CD14-positive monocyte (primary cell): ENCODE measurements around the gene MBD5. TPM values are rescaled to one million over a fixed set of nuclear protein-coding genes. Genes with fewer than 3 reads are reported as not detected.

Source experiments
- DNase-seq, 3 donors: peaks; one replicate each; pipeline ENCODE4 v3.0.0-alpha.2; 2011 to 2022
- H2AFZ ChIP-seq: 2 replicates; pipeline ENCODE4 v1.6.0; 2012; ENCODE audit warnings: mild to moderate bottlenecking, low read depth, low read length, inconsistent platforms; ENCODE audit not compliant: insufficient read depth, poor library complexity, severe bottlenecking
- H3K27ac ChIP-seq, 2 donors: 1 replicate in 1 of 2; 2 replicates in 1 of 2; pipeline ENCODE4 v1.5.1; 2012 to 2013; ENCODE audit warnings: low read length in 2 of 2, control low read depth in 1 of 2, inconsistent platforms in 1 of 2, low read depth in 1 of 2, mild to moderate bottlenecking in 1 of 2
- H3K27me3 ChIP-seq, 2 donors: one replicate each; pipeline versions ENCODE4 v1.6.0 to v1.6.1; 2011 to 2013; ENCODE audit warnings: low read length in 2 of 2; ENCODE audit not compliant: control insufficient read depth in 2 of 2, insufficient read depth in 2 of 2
- H3K36me3 ChIP-seq, 2 donors: replicated peaks in 1 of 2; 1 replicate in 1 of 2; 2 replicates in 1 of 2; pipeline versions ENCODE4 v1.5.1 to v1.6.1; 2012 to 2013; ENCODE audit warnings: low read length in 2 of 2, control low read depth in 1 of 2, inconsistent platforms in 1 of 2, mild to moderate bottlenecking in 1 of 2; ENCODE audit not compliant: insufficient read depth in 2 of 2, control insufficient read depth in 1 of 2
- H3K4me1 ChIP-seq, 2 donors: 1 replicate in 1 of 2; 2 replicates in 1 of 2; pipeline versions ENCODE4 v1.5.1 to v1.6.1; 2012 to 2013; ENCODE audit warnings: low read length in 2 of 2, control low read depth in 1 of 2, inconsistent platforms in 1 of 2, mild to moderate bottlenecking in 1 of 2, moderate library complexity in 1 of 2; ENCODE audit not compliant: insufficient read depth in 2 of 2, control insufficient read depth in 1 of 2
- H3K4me2 ChIP-seq: replicated peaks from 2 replicates; pipeline ENCODE3; 2012; ENCODE audit warnings: low read length, moderate library complexity, mild to moderate bottlenecking; ENCODE audit not compliant: poor library complexity, severe bottlenecking; ENCODE audit errors: extremely low read depth
- H3K4me3 ChIP-seq, 3 experiments: fragments of 200-600 bp in 1 of 3; sonication (generic) in 1 of 3; replicated peaks in 1 of 3; 1 replicate in 2 of 3; 2 replicates in 1 of 3; pipeline ENCODE4 v1.5.1; 2011 to 2013; ENCODE audit warnings: low read length in 3 of 3, mild to moderate bottlenecking in 3 of 3, control low read depth in 2 of 3, low read depth in 2 of 3, inconsistent platforms in 1 of 3, moderate library complexity in 1 of 3
- H3K79me2 ChIP-seq: 2 replicates; pipeline ENCODE4 v1.6.0; 2012; ENCODE audit warnings: mild to moderate bottlenecking, control low read depth, inconsistent platforms, low read length, moderate library complexity; ENCODE audit not compliant: insufficient read depth
- H3K9ac ChIP-seq: 2 replicates; pipeline ENCODE4 v1.6.0; 2017; ENCODE audit warnings: low read length, mild to moderate bottlenecking; ENCODE audit not compliant: insufficient read depth, poor library complexity, severe bottlenecking
- H3K9me3 ChIP-seq, 2 donors: replicated peaks in 1 of 2; 1 replicate in 1 of 2; 2 replicates in 1 of 2; pipeline versions ENCODE4 v1.5.1 to v1.6.1; 2012 to 2013; ENCODE audit warnings: low read length in 2 of 2, control low read depth in 1 of 2; ENCODE audit not compliant: control insufficient read depth in 1 of 2, insufficient read depth in 1 of 2
- H4K20me1 ChIP-seq: 2 replicates; pipeline ENCODE4 v1.6.0; 2012; ENCODE audit warnings: mild to moderate bottlenecking, low read length, control low read depth, moderate library complexity; ENCODE audit not compliant: insufficient read depth
- H3K27ac Mint-ChIP-seq, 7 donors: one replicate each; pipeline ENCODE4 v1.8.0; 2020; ENCODE audit warnings: mild to moderate bottlenecking in 7 of 7, mixed read lengths in 7 of 7, moderate library complexity in 6 of 7, inconsistent platforms in 2 of 7
- H3K27me3 Mint-ChIP-seq, 3 donors: one replicate each; pipeline ENCODE4 v1.8.0; 2021 to 2022; ENCODE audit warnings: low read depth in 3 of 3, mild to moderate bottlenecking in 3 of 3, mixed read lengths in 3 of 3, moderate library complexity in 3 of 3, inconsistent platforms in 1 of 3
- H3K36me3 Mint-ChIP-seq, 2 donors: one replicate each; pipeline ENCODE4 v1.8.0; 2020; ENCODE audit warnings: mixed read lengths in 2 of 2, inconsistent platforms in 1 of 2, mild to moderate bottlenecking in 1 of 2
- H3K4me1 Mint-ChIP-seq: one replicate; pipeline ENCODE4 v1.8.0; 2020; ENCODE audit warnings: mild to moderate bottlenecking, mixed read lengths
- H3K4me3 Mint-ChIP-seq, 2 donors: one replicate each; pipeline ENCODE4 v1.8.0; 2020; ENCODE audit warnings: mild to moderate bottlenecking in 2 of 2, mixed read lengths in 2 of 2, moderate library complexity in 1 of 2
- H3K9me3 Mint-ChIP-seq, 7 donors: one replicate each; pipeline ENCODE4 v1.8.0; 2020 to 2022; ENCODE audit warnings: mixed read lengths in 7 of 7, mild to moderate bottlenecking in 6 of 7, moderate library complexity in 6 of 7, inconsistent platforms in 2 of 7
- WGBS: methylation state at CpG from one replicate; pipeline ENCODE4 v1.1.5; 2013; ENCODE audit warnings: missing lambda C conversion rate; ENCODE audit not compliant: insufficient coverage; 5-methylcytosine and 5-hydroxymethylcytosine counted together
- intact Hi-C, 2 donors: fragments of 100-400 bp; cut with micrococcal nuclease; formaldehyde crosslinking; loops; one replicate each; pipeline versions ENCODE4 v1.15.0 to v1.15.1; 2023
- polyA plus RNA-seq, 3 donors: library from polyadenylated mRNA; depleted of rRNA in 1 of 3; unstranded in 2 of 3; stranded (reverse) in 1 of 3; fragments of 300-500 nt in 2 of 3; fragments of >200 nt in 1 of 3; fragmentation: Illumina TruSeq in 2 of 3; gene quantifications; 1 replicate in 2 of 3; 2 replicates in 1 of 3; pipeline ENCODE4 v1.2.3, GENCODE V29; 2012 to 2021
- TF ChIP-seq, protein P1 (sequence below): fragments of 200-600 bp; IDR thresholded peaks from one replicate; pipeline ENCODE4 v1.8.0; 2022; ENCODE audit warnings: antibody characterized with exemption, mild to moderate bottlenecking

MBD5 gene
- polyA plus RNA-seq, 3 donors = 2.3 to 5.7 (median 3.5) TPM

DNA sequence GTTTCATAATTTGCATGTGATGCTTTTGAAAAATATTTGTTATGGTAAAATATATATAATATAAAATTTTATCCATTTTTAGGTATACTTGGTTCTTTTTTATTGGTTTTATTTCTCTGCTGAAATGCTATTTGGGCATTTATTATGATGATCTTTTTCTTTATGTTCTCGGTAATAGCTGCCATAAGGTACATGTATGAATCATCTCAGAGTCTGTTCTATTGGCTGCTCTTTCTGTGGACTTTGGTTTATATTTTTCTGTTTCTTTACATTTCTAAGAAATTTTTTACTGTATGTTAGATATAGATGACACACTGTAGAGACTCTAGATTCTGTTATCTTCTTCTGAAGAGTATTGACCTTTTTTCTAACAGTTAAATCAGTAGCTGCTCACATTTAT lies 219.9 kb downstream of the MBD5 start:
- WGBS = no CpG with 5 or more reads among the region's 1 CpG

DNA sequence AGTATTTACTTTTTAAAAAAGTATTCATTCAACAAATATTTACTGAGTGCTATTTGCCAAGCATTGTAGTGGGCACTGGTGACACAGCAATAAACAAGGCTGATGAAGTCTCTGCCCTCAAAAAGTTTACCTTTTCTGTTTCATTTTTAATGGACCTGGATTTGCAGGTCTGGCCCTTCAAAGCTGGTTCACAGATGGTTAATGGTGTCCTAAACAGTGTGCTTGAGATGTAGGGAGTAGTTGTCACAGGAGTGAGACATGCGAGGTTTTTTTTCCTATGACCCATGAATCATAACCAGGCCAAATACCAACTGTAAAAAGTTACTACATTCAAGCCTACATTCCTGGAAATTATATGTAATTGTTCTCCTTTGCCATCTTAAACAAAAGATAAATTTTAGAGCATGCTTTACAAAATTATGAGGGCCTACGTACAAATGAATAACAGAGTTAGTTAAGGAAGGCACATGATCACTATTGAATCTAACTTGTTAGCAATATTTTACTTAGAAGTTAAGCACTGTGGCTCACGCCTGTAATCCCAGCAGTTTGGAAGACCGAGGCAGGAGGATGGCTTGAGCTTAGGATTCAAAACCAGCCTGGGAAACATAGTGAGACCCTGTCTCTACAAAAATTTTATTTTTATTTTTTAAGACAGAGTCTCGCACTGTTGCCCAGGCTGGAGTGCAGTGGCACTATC lies 223.9 kb downstream of the MBD5 start:
- peaks cover 0 to 14% (median 4%) of the 10 kb centered on the region in 7 donors for H3K9me3 Mint-ChIP-seq
- no peak overlapping the region for H3K4me3 ChIP-seq
- TF ChIP-seq, protein P1, sequence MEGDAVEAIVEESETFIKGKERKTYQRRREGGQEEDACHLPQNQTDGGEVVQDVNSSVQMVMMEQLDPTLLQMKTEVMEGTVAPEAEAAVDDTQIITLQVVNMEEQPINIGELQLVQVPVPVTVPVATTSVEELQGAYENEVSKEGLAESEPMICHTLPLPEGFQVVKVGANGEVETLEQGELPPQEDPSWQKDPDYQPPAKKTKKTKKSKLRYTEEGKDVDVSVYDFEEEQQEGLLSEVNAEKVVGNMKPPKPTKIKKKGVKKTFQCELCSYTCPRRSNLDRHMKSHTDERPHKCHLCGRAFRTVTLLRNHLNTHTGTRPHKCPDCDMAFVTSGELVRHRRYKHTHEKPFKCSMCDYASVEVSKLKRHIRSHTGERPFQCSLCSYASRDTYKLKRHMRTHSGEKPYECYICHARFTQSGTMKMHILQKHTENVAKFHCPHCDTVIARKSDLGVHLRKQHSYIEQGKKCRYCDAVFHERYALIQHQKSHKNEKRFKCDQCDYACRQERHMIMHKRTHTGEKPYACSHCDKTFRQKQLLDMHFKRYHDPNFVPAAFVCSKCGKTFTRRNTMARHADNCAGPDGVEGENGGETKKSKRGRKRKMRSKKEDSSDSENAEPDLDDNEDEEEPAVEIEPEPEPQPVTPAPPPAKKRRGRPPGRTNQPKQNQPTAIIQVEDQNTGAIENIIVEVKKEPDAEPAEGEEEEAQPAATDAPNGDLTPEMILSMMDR = no peak
- H2AFZ ChIP-seq = no peak overlapping the region
- no peak overlapping the region for H3K4me2 ChIP-seq
- H4K20me1 ChIP-seq = no peaks in the 10 kb centered on the region
- no peak overlapping the region for H3K9ac ChIP-seq
- 100% methylated on average over 2 of the region's 5 CpGs for WGBS
- no peaks in the 10 kb centered on the region for H3K4me1 ChIP-seq
- H3K27me3 Mint-ChIP-seq = no peaks in the 10 kb centered on the region
- no peak for DNase-seq
- H3K36me3 ChIP-seq = no peaks in the 10 kb centered on the region
- no peak overlapping the region for H3K4me3 Mint-ChIP-seq
- no peaks in the 10 kb centered on the region for H3K79me2 ChIP-seq
- H3K27ac Mint-ChIP-seq = no peak overlapping the region
- H3K27ac ChIP-seq = no peak overlapping the region
- intact Hi-C loops = no loop called here
- H3K36me3 Mint-ChIP-seq = peaks cover 10 to 13% of the 10 kb centered on the region in 2 donors
- no peaks in the 10 kb centered on the region for H3K27me3 ChIP-seq
- H3K9me3 ChIP-seq = peaks cover 0 to 3% of the 10 kb centered on the region in 2 donors
- H3K4me1 Mint-ChIP-seq = no peaks in the 10 kb centered on the region

More for the DNA sequence above, 219.9 kb downstream of the MBD5 start:
- Mint-ChIP-seq H3K27me3 (no peaks in the 10 kb centered on the region), H3K4me3 (no peak overlapping the region), H3K4me1 (no peaks in the 10 kb centered on the region), H3K9me3 (peaks cover 8 to 19% (median 13%) of the 10 kb centered on the region in 7 donors), H3K36me3 (peaks cover 18 to 38% of the 10 kb centered on the region in 2 donors), H3K27ac (no peak overlapping the region)
- H3K36me3 ChIP-seq = peaks cover 0 to 24% of the 10 kb centered on the region in 2 donors
- no peak overlapping the region for H3K4me2 ChIP-seq
- peaks cover 8 to 14% of the 10 kb centered on the region in 2 donors for H3K9me3 ChIP-seq
- no peaks in the 10 kb centered on the region for H4K20me1 ChIP-seq
- no peak overlapping the region for H3K9ac ChIP-seq
- H3K27ac ChIP-seq = no peak overlapping the region
- intact Hi-C loops = no loop called here
- H3K4me1 ChIP-seq = no peaks in the 10 kb centered on the region
- no peak for DNase-seq
- H3K4me3 ChIP-seq = no peak overlapping the region
- no peak overlapping the region for H2AFZ ChIP-seq
- H3K27me3 ChIP-seq = no peaks in the 10 kb centered on the region
- TF ChIP-seq, protein P1 = no peak
- no peaks in the 10 kb centered on the region for H3K79me2 ChIP-seq
